GM12892 (cell line): ENCODE data around the gene PAX6.

Experiments used
- POLR2A ChIP-seq: IDR thresholded peaks from 2 replicates; pipeline ENCODE4 v1.6.1; 2011; ENCODE audit warnings: low read depth, low read length, control low read depth
- POLR2AphosphoS5 ChIP-seq: IDR thresholded peaks from 2 replicates; pipeline ENCODE4 v1.6.1; 2011; ENCODE audit warnings: low read depth, low read length, control low read depth

DNA sequence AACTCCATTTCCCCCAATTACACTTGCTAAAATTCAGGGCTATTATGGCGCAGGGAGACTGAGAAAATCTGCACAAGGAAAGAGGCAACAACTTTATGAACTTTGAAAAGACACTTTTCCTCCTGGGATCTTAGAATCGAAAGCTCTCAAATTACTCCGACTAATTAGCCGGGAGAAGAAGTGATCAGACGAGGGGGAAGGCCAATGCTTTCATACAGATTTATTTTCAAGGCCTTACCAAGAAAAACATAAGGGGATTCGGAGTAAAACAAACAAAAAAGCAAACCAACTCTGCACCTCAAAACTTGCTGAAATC lies 1.6 kb downstream of the PAX6 start:
- TF ChIP-seq POLR2AphosphoS5 (no peak), POLR2A (no peak)
